Measurements from ENCODE around the gene RNF175.

RNF175 gene

GRCh38 chr4:153741541-153741940 lies 18.3 kb downstream of the RNF175 start:
- no peak for DNase-seq

- DNase-seq, result no peak
These were observed 23.8 kb downstream of the RNF175 start for GRCh38 chr4:153735906-153736461.

DNA sequence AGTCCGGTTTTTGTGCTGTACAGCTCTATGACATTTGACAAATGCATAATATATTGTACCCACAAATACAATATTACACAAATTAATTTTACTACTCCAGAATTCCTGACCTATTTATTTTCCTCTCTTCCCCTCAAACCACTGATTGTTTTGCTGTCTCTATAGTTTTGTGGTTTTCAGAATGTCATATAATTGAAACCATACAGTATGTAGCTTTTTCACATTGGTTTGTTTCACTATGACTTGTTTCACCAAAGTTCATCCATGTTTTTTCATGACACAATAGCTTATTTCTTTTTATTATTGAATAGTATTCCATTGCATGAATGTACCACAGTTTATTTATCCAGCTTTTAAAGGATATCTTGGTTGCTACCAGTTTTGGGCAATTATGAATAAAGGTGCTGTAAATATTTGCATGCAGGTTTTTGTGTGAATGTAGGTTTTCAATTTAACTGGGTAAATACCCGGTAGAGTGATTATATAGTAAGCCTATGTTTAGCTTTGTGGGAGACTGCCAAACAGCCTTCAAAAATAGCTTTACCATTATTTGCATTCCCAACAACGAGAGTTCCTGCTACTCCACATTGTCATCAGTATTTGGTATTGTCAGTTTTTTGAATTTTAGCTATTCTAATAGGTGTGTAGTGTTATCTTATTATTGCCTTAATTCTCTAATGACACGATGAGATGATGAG lies 25.9 kb downstream of the RNF175 start:
- peak in 1 of 2 experiments; percentile 28 for DNase-seq

DNA sequence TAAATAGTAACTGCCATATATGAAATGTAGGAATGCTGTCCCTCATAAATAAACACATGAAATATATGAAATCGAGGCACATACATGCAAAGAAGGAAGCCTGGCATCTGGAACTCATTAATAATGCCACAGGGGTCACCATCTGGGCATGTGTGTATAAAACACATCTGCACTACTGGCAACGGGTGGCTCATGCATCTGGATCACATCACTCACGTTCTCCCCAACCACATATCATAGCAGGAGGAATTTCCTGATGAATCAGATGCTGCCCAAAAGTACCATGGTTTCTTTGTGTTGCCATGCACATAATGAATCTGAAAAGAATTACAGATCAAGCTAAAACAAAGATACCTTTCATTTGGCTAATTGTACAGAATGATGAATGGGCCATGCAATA lies 28.6 kb downstream of the RNF175 start:
- DNase-seq, result no peak

DNA sequence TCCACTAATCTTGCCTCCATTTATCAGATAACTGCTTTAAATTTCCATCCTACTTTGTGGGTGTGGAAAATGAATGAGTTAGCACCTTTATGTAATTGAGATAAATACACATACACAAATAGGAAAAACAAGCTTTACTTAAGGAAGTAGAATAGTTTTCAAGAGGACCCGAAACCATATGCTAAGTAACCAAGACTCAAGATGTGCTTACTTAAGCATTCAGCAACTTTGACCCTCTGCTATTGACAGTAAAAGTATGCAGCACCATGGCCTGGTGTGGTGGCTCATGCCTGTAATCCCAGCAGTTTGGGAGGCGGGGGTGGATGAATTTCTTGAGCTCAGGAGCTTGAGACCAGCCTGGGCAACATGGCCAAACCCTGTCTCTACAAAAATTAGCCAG lies 29.9 kb downstream of the RNF175 start:
- DNase-seq, result no peak

DNA sequence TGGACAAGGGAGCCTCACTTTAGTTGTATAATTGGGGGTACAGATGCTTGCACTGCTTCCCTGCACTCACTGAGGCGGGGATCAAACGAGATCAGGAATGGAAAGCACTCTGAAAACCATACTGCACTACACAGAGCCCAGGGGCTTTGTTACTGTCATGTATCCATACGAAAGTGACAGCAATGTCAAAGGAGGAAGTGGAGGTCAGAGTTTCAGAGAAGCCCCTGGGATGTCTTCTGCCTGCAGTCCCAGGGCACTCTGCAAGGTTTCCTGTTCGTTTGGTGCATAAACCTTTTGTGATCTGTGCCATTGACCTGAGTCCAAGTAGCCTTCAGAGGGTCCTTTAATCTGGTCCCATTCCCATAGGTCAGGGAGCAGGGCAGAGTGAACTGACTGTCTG lies 31.2 kb downstream of the RNF175 start:
- DNase-seq, result no peak

- no peak for DNase-seq
These were observed 31.7 kb downstream of the RNF175 start for GRCh38 chr4:153728151-153728550.

GRCh38 chr4:153725831-153726154 lies 34.0 kb downstream of the RNF175 start:
- DNase-seq, result no peak

- DNase-seq, result no peak
These were observed 34.5 kb downstream of the RNF175 start for GRCh38 chr4:153725136-153725830.

DNA sequence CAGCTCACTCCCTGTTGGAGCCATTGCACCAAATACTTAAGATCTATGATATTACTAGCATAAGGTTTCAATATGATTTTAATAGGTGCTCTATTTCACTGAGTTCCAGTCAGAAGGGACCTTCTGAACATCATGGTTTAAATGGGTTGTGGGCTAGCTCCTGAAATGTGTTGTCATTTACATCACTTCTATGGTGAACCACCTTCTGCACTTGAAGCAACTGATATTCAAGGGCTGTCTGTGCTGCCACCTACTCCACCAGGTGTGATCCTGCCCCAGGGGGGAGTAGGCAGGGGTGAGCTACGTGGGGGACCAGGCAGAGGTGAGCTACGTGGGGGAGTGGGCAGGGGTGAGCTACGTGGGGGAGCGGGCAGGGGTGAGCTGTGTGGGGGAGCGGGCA lies 35.2 kb downstream of the RNF175 start:
- no peak for DNase-seq

DNA sequence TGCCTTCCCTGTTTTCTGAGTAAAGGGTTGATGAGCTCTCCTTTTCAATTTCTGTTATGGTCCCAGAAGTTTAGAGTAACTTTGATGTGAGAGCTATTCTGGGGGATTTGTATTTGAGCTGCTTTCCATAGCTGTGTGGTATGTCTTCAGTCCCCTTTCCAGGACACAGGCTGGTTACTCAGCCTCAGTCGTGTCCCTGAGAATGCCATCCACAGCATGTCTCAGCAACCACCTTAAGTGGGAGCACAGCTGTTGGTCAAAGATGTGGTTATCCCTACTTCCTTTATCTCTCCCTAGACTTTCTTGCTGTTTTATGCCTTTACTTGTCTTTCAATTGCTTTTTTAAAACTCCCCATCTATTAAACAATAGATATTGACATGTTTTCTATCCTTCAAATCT lies 37.8 kb downstream of the RNF175 start:
- no peak for DNase-seq

GRCh38 chr4:153713866-153714646 lies 45.8 kb downstream of the RNF175 start:
- no peak for DNase-seq

DNA sequence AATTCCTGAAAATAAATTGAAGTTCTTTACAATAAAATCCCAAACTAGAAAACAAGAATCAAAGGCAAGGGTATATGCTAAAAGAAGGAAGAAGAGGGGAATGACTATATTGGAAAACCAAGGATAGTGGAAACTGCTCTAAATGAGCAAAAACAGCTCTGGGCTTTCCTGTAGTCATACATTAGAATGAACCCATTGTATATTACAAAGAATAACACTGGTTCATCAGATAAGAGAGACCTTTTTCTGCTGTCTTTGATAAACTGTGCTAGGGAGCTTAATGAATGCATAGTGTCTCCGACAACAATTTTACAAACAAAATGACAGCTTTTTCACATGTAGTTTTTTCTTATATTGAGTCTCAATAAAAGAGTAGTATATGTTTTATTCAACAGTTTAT lies 49.1 kb downstream of the RNF175 start:
- DNase-seq, result no peak

DNA sequence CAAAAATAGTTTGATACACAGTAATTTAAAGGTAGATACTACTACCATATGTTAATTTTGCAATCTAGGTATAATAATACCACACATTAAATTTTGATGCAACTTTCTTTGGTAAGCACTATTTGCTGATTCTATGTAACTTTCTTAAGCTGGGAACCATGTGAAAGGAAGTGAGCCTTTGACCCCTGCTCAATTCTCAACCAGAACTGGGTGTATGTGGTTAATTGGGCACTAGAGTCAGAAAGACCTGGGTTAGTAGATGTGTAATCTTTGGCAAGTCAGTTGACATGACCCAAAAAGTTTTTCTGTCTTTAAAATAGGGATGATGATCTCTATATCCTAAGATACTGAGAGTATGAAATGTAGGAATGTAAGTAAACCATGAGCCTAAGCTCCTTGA lies 53.3 kb downstream of the RNF175 start:
- DNase-seq, result no peak

- DNase-seq, result no peak
These were observed 53.9 kb downstream of the RNF175 start for GRCh38 chr4:153705743-153706468.

- no peak for DNase-seq
These were observed 55.3 kb downstream of the RNF175 start for GRCh38 chr4:153704522-153704921.

DNA sequence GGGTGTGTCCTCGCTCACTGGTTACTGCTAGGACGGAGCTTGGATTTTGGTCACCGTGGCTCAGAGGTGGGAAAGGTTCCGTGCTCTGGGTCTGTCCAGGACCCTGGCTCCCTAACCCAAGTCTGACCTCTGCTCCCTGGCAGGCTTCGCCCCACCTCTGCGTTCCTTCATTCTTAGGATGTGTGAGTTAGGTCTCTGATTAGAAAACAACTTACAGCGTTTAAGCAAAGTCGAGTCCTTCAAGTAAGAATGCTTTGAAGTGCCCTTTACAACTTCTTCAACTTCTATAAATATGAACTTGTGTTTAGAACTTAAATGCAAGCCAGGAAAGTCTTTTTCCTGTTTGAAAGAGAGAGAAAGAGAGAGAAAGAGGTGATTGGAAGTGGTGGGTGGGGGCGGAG lies 74.9 kb downstream of the RNF175 start:
- DNase-seq, result no peak

DNA sequence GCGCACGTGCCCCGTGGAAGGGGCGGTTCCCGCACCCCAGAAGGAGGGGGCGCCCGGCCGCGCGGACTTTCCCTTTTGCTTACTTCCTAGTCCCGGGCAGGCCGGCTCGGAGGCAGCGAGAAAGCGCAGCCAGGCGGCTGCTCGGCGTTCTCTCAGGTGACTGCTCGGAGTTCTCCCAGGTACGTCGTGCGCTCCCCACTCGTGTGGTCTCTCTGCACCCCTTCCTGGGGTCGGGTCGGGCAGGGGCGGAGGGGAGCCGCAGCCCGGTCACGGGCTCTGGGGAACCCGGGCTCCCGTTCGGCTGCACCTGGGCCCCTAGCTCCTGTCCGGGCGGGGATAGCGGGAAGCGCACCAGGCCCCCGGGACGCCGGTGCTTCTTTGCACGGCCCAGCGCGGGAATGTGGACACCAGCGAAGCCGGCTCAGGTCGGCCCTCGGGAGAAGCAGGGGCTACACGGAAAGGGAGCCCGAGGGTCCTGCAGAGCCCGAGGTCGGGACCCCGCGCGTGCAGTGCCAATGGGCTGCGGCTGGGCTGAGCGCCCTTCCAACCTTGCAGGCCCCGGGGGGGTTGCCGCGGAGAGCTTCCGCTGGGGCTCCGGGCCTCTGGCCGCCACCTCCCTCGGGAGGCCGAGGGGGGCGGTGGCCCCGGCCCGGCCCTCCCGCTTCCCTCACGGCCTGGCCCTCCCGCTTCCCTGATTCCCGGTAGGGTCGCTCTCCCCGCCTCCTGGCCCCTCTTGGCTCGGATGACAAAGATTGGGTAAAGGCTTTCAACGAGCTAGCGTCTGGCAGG lies 75.4 kb downstream of the RNF175 start, which contains the start of gene TLR2:
TSS of gene TLR2 (plus strand) at position 99 of the 789 bp plus-strand sequence. CDS start 18,628 bp downstream, outside the sequence.
- no peak for DNase-seq

DNA sequence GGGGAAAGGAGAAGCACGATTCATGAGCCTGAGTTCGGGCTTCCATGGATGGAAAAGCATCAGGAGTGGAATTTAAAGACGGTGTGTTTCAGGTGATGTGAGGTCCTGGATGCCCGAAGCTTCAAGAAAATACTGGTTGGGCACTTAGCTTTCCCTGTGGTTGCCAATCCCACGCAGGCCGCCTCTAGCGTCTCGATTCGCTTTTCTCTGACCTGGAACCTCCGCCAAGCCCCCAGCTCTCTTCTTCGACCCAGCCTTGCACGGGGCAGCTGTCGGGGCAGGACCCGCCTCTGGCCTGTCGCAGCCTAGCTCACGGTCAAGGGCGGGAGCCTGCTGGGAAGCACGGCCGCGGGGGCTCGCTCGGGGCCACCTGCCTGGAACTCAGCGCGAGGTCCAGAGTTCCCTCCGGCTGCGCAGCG lies 76.1 kb downstream of the RNF175 start:
- DNase-seq, result no peak

DNA sequence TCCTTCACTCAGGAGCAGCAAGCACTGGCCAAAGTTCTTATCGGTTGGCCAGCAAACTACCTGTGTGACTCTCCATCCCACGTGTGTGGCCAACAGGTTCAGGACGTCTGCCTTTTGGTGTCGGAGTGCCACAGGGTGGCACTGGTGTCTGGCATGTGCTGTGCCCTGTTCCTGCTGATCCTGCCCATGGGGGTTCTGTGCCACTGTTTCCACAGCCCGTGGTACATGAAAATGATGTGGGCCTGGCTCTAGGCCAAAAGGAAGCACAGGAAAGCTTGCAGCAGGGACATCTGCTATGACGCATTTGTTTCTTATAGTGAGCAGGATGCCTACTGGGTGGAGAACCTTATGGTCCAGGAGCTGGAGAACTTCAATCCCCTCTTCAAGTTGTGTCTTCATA lies 80.3 kb downstream of the RNF175 start:
- no peak for DNase-seq

GRCh38 chr4:153676984-153677383 lies 82.8 kb downstream of the RNF175 start:
- DNase-seq, result no peak

- DNase-seq, result no peak
These were observed 83.3 kb downstream of the RNF175 start for GRCh38 chr4:153676486-153676885.

All from NCI-H1930 (cell line).